ENCODE data around the gene MGMT. TPM values are rescaled to one million over a fixed set of nuclear protein-coding genes. Genes with fewer than 3 reads are reported as not detected.

The MGMT gene
- total and polyA plus RNA-seq, 2 donors (not counting 1 experiment from before 2014, with no cell fraction given): 1.9 to 29.1 TPM

GRCh38 chr10:129689671-129690071, 222.6 kb downstream of the MGMT start:
- H3K27ac ChIP-seq (ENCODE audit: insufficient read depth, low read length): no peak overlapping the region
- no peak overlapping the region for H3K4me3 ChIP-seq (replicated peaks in 1 of 4; ENCODE audit: control extremely low read depth in 1 of 4, insufficient read depth in 1 of 4, low read depth in 3 of 4, low read length in 4 of 4)
- TF ChIP-seq EZH2 (IDR thresholded peaks at IDR 0.05; ENCODE audit: low read length, missing control alignments) (no peak), CTCF (conservative IDR thresholded peaks at IDR 0.05 in 1 of 2, IDR thresholded peaks at IDR 0.05 in 1 of 2; ENCODE audit: low read depth in 1 of 2, low read length in 2 of 2) (no peak)
- H3K4me2 ChIP-seq (ENCODE audit: extremely low read depth, insufficient read depth, low read length): no peak overlapping the region
- peak in 1 of 2 donors; percentile 2 for DNase-seq (ENCODE audit: low read depth in 2 of 2)
- no peak overlapping the region for H2AFZ ChIP-seq (ENCODE audit: low read length)
- H3K79me2 ChIP-seq (ENCODE audit: control insufficient read depth, insufficient read depth, low read length): no peaks in the 10 kb centered on the region
- H3K27me3 ChIP-seq (ENCODE audit: control insufficient read depth, insufficient read depth, low read length): no peaks in the 10 kb centered on the region
- H3K9ac ChIP-seq (ENCODE audit: insufficient read depth, low read length): no peak overlapping the region
- no peaks in the 10 kb centered on the region for H3K9me3 ChIP-seq (ENCODE audit: control insufficient read depth, insufficient read depth, low read depth, low read length)
- no peaks in the 10 kb centered on the region for H4K20me1 ChIP-seq (ENCODE audit: control insufficient read depth, extremely low read depth, insufficient read depth, low read length)
- H3K36me3 ChIP-seq (ENCODE audit: control insufficient read depth, insufficient read depth, low read length): no peaks in the 10 kb centered on the region
- H3K4me1 ChIP-seq (ENCODE audit: control insufficient read depth, extremely low read depth, insufficient read depth, low read length): no peaks in the 10 kb centered on the region

GRCh38 chr10:129690248-129691070, 223.4 kb downstream of the MGMT start:
- Histone ChIP-seq H3K9ac (ENCODE audit: insufficient read depth, low read length) (no peak overlapping the region), H3K4me2 (ENCODE audit: extremely low read depth, insufficient read depth, low read length) (no peak overlapping the region), H4K20me1 (ENCODE audit: control insufficient read depth, extremely low read depth, insufficient read depth, low read length) (no peaks in the 10 kb centered on the region), H3K27me3 (ENCODE audit: control insufficient read depth, insufficient read depth, low read length) (no peaks in the 10 kb centered on the region), H3K27ac (ENCODE audit: insufficient read depth, low read length) (no peak overlapping the region), H2AFZ (ENCODE audit: low read length) (no peak overlapping the region), H3K36me3 (ENCODE audit: control insufficient read depth, insufficient read depth, low read length) (no peaks in the 10 kb centered on the region), H3K4me3 (replicated peaks in 1 of 4; ENCODE audit: control extremely low read depth in 1 of 4, insufficient read depth in 1 of 4, low read depth in 3 of 4, low read length in 4 of 4) (no peak overlapping the region), H3K79me2 (ENCODE audit: control insufficient read depth, insufficient read depth, low read length) (no peaks in the 10 kb centered on the region), H3K4me1 (ENCODE audit: control insufficient read depth, extremely low read depth, insufficient read depth, low read length) (no peaks in the 10 kb centered on the region), H3K9me3 (ENCODE audit: control insufficient read depth, insufficient read depth, low read depth, low read length) (no peaks in the 10 kb centered on the region)
- DNase-seq (ENCODE audit: low read depth in 2 of 2): peak in 1 of 2 donors; percentile 3
- TF ChIP-seq EZH2 (IDR thresholded peaks at IDR 0.05; ENCODE audit: low read length, missing control alignments): no peak
- no peak for TF ChIP-seq CTCF (conservative IDR thresholded peaks at IDR 0.05 in 1 of 2, IDR thresholded peaks at IDR 0.05 in 1 of 2; ENCODE audit: low read depth in 1 of 2, low read length in 2 of 2)

- Histone ChIP-seq H3K27me3 (ENCODE audit: control insufficient read depth, insufficient read depth, low read length) (no peaks in the 10 kb centered on the region), H2AFZ (ENCODE audit: low read length) (no peak overlapping the region), H3K9ac (ENCODE audit: insufficient read depth, low read length) (no peak overlapping the region), H3K4me1 (ENCODE audit: control insufficient read depth, extremely low read depth, insufficient read depth, low read length) (no peaks in the 10 kb centered on the region), H3K27ac (ENCODE audit: insufficient read depth, low read length) (no peak overlapping the region), H3K4me3 (replicated peaks in 1 of 4; ENCODE audit: control extremely low read depth in 1 of 4, insufficient read depth in 1 of 4, low read depth in 3 of 4, low read length in 4 of 4) (no peak overlapping the region), H4K20me1 (ENCODE audit: control insufficient read depth, extremely low read depth, insufficient read depth, low read length) (no peaks in the 10 kb centered on the region), H3K79me2 (ENCODE audit: control insufficient read depth, insufficient read depth, low read length) (no peaks in the 10 kb centered on the region), H3K9me3 (ENCODE audit: control insufficient read depth, insufficient read depth, low read depth, low read length) (no peaks in the 10 kb centered on the region), H3K36me3 (ENCODE audit: control insufficient read depth, insufficient read depth, low read length) (no peaks in the 10 kb centered on the region), H3K4me2 (ENCODE audit: extremely low read depth, insufficient read depth, low read length) (no peak overlapping the region)
- no peak for TF ChIP-seq CTCF (conservative IDR thresholded peaks at IDR 0.05 in 1 of 2, IDR thresholded peaks at IDR 0.05 in 1 of 2; ENCODE audit: low read depth in 1 of 2, low read length in 2 of 2)
- no peak for TF ChIP-seq EZH2 (IDR thresholded peaks at IDR 0.05; ENCODE audit: low read length, missing control alignments)
- no peak for DNase-seq (ENCODE audit: low read depth in 2 of 2)
Measured at GRCh38 chr10:129692695-129693094, 225.7 kb downstream of the MGMT start.

Measured in fibroblast of lung (primary cell).